GM12891 (cell line): ENCODE results near the gene SNCB.

Source experiments
- POLR2A ChIP-seq: IDR thresholded peaks from 2 replicates; pipeline ENCODE4 v1.6.1; 2011; ENCODE audit warnings: low read depth, low read length, control low read depth
- POLR2AphosphoS5 ChIP-seq: IDR thresholded peaks from 2 replicates; pipeline ENCODE4 v1.6.1; 2011; ENCODE audit warnings: low read depth, low read length, control low read depth
- POU2F2 ChIP-seq: IDR thresholded peaks from 2 replicates; pipeline ENCODE4 v1.6.1; 2011; ENCODE audit warnings: low read depth, mild to moderate bottlenecking, control low read depth, low read length, moderate library complexity
- SPI1 ChIP-seq: IDR thresholded peaks from 2 replicates; pipeline ENCODE4 v1.6.1; 2011; ENCODE audit warnings: low read depth, low read length, control low read depth

DNA sequence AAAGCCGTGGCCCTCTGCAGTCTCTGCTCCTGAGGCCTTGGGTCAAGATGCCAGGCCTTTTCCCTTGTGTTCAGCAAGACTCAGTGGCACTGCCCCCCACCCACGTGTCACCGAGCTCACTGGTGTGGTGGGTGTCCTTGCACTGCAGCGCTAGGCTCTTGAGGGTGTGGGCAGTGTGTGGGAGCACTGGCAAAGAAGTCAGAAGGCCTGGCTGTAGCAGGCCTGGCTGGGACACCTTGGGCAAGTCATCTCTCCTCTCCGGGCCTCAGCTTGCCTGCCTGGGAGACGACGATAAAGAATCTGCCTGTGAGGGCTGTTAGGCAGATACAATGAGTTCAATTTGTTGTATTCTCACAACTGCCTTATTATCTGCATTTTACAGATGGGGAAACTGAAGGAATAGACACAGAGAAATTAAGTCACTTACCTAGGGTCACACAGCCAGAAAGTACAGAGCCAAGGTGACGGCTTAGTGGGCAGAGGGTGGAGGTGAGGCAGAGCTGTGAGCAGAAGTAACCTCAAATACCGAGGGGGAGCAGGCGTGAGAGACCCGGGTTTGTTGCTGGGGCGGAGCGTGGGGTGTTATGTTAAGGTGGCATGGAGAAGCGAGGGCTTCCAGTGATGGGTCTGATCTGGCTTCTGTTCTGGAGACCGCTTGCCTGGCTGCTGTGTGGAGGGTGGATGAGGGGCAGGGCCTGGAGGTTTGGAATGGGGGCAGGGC, 18.3 kb upstream of the SNCB start:
- TF ChIP-seq POLR2A (no peak), SPI1 (no peak), POU2F2 (no peak), POLR2AphosphoS5 (no peak)
